Activated CD4-positive, CD25-positive, alpha-beta regulatory T cell treated with anti-CD3 and anti-CD28 coated beads, Interleukin-2, amount 50 U/mL, for 24 hours (primary cell): ENCODE measurements around the gene TENM3.
"Not testable (repeated sequence)": the region's sequence is repeated elsewhere in the genome, so short reads cannot be mapped to it uniquely, and the experiment has no call there.

Experiments used
- ATAC-seq, 2 donors: fragments of 150-1000 bp; cut with Tn5 transposase; one replicate each; pipeline ENCODE4 v1.10.0; 2021; ENCODE audit warnings: mild to moderate bottlenecking in 1 of 2, moderate library complexity in 1 of 2

Gene TENM3

DNA sequence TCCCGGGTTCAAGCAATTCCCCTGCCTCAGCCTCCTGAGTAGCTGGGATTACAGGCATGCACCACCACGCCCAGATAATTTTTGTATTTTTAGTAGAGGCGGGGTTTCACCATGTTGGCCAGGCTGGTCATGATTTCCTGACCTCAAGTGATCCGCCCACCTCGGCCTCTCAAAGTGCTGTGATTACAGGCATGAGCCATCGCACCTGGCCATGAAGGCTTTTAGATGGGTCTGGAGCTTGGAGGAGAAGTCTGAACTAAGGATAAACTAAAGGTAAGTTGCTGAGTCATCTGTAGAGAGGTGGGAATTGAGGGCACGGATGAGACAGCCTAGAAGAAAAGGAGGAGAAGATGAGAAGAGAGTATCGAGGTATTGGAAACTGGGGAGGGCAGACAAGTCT is at the start of gene TENM3:
Gene TENM3 (plus strand): TSS at position 199 of the 400 bp plus-strand sequence. CDS start 80,619 bp downstream, outside the sequence.
- not testable (repeated sequence) for ATAC-seq

- ATAC-seq: no peak
Measured at GRCh38 chr4:182194091-182194824, 48.9 kb upstream of the TENM3 start.

DNA sequence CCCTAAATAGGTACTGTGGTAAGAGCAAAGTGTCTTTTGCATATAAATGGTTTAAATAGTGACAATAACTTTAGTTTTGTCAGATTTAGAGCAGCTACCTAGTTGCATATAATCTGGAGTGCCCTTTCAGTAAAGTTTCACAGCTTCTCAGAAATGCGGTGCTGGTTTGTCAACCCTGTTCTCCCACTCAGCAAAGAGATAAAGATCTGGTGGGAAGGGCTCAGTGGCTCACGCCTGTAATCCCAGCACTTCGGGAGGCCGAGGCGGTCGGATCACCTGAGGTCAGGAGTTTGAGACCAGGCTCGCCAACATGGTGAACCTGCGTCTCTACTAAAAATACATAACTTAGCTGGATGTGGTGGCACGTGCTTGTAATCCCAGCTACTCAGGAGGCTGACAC is 45.6 kb upstream of the TENM3 start:
- no peak for ATAC-seq

DNA sequence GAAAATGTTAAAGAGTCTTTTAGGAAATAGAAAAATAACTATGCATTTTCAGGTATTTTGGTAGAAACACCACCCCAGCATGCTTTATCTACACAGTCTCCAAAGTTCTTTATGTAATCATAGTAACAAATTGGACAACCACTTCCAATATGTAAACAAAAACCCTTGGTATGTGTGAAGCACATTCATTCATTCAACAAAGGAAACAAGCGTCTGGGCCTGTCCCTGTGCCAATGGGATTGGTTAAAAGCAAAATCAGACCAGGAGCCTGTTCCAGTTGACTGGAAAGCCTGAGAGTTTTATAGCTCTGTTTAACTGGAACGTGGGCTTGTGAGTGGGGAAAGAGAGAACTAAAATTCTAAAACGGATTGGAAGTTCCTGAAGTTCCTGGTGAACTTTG is 41.3 kb upstream of the TENM3 start:
- no peak for ATAC-seq

- ATAC-seq: no peak
Measured at GRCh38 chr4:182202650-182203049, 40.6 kb upstream of the TENM3 start.

DNA sequence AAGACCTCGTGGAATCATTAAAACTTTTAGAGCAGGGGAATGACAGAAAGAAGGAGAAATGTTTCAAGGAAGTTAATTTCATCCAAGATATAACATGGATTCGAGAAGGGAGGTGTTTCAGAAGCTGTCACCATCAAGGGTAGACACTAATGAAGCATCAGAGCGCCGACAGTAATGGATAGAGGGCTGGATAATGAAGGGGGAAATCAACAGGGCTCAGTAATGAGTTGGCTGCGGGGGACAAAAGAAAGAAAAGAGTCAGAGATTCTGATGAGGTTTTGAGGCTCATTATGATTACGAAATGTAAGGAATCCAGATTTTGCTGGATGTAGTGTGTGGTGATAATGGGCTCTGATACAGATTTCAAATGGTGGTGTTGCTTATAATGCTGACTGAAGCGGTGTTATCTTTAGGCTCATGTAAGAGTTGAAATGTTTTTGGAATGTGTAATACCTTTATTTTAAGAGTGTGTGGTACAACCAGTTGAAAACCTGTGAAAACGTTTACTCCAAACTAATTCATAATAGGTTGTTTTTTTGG is 39.3 kb upstream of the TENM3 start:
- ATAC-seq: no peak

DNA sequence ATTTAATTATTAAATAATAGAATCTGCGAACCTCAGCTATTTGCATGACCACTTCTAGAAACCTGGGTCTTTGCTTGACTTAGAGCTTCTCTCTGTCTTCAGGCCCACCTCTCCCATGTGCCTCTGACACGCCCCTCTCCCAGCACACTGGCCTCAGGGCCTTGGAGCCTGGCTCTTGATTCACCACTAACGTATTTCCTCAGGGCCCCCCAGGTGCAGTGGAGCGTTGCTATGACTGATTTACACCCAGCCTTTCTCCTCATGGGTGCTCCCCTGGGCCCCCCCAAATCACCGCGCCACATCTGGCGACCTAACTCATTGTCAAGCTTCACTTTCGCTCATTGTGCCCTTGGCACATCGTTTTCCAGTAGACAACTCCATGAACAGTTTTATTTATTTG is 37.9 kb upstream of the TENM3 start:
- no peak for ATAC-seq

DNA sequence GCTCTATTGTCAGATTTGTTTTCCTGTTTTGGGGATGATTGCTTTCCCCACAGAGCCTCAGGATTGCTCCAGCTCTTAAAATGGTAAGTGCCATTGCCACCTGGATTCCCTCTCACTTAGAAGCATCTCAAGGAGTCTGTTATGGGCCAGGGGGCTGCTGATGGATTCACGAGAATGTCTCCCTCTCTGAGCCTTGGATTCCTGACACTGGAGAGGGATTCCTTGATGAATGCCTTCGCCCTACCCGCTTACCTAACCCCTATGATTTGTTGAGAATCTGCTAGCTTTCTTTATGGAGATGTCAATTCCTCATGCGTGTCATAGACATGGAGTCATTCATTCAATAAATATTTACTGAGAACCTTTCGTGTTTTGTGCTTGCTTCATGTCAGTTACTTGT is 36.9 kb upstream of the TENM3 start:
- ATAC-seq: no peak

- no peak for ATAC-seq
Measured at GRCh38 chr4:182206916-182207315, 36.3 kb upstream of the TENM3 start.

- no peak for ATAC-seq
Measured at GRCh38 chr4:182207830-182208396, 35.3 kb upstream of the TENM3 start.

DNA sequence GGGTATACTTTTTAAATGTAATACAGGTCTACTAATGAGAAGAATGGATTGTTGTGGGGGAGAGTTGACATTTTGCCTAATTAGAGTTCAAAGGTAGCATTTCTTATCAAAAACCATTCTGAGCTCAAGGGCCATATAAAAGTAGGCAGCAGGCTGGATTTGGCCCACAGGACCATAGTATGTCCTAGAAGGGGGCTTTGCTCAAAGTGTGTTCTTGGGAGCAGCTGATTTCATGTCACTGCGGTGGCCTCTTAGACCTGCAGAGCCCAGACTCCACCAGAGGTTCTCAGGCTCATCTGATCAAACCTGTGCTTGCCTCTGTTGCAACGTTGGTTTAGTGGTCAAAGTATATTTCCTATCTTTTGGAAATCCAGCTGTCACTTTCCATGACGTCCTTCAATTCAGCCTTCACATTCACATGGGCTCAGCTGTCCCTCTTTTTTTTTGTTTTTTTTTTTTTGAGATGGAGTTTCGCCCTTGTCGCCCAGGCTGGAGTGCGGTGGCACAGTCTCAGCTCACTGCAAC is 34.6 kb upstream of the TENM3 start:
- no peak for ATAC-seq

DNA sequence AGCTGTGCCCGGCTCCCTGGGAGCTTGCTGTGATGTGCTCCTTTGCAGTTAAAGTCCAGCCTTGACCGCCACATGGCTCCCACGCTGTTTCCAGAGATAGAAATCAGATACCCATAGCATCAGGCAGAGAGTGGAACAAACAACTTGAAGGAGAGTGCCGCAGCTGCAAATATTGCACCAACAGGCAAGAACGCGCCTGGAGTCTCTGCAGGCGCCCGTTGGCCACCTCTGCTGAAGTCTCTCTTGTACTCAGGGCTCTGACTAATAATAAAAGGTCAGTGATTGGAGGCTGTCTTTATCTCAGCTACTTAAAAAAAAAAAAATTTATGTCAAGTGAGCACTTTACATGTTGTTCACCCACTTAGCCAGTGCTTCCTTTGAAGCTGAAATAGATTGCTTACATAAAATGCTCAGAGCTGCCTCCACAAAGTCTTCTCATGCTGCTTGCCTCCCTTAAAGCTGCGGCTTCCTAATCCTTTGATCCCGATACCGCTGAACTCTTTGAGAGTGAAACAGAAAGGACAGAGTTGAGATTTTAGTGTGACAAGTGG is 30.9 kb upstream of the TENM3 start:
- no peak for ATAC-seq

- no peak for ATAC-seq
Measured at GRCh38 chr4:182213004-182213403, 30.2 kb upstream of the TENM3 start.

DNA sequence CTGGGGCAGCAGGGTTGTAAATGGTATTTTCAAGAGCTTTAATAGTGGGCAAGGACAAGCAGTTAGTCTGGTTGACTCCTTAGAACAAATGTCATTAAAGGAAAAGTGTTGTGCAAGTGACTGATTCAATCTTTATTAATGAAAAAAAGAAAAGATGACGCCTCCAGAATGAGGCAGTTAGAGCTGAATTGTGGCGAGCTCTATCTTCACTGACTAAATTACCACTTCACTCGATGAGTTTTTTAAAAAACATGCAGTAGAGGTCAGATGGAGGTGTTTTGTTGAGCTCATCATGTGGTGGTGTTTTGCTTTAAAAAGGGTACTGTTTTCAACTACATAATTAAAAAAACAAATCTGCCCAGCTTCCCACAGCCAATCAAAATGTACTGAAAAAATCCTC is 28.1 kb upstream of the TENM3 start:
- ATAC-seq: no peak

- no peak for ATAC-seq
Measured at GRCh38 chr4:182216005-182216404, 27.2 kb upstream of the TENM3 start.

- no peak for ATAC-seq
Measured at GRCh38 chr4:182219411-182220056, 23.7 kb upstream of the TENM3 start.

GRCh38 chr4:182221987-182222386 is 21.2 kb upstream of the TENM3 start:
- no peak for ATAC-seq

DNA sequence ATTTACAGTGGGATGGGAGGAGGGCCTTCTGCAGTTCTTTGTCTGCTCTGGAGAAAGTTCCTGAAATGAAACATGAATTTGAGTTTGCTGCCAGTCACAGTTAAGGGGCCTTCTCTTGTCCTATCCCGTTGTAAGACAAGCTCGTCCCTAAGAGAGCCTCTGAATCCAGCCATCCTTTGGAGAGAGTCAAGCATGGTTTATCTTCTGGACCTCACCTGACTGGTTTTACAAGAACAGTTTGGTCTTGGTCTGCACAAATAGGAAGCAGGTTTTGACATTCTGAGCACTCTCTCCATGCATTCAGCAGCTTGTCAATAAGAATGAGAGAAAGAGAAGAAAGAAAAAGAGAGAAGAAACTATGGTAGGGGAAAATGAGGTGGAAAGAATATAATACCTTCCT is 20.4 kb upstream of the TENM3 start:
- ATAC-seq: no peak

DNA sequence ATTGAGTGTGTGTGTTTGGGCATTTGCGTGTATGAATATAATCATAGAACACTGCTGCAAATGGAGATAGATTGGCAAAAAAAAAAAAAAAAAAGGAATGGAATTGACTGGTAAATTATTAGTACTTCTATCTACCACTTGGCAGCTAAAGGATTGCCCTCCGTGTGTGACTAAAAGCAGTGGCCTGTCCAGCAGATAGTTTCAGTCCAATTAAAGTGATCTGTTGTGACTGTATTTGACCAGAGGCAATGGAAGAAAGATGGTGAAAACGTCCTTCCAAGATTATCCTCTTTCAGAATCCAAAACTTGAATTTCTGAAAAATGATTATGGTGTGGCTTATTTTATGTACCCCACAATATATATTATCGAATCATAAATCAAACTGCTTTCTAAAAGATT is 19.5 kb upstream of the TENM3 start:
- ATAC-seq: no peak

- ATAC-seq: no peak
Measured at GRCh38 chr4:182224192-182224850, 18.9 kb upstream of the TENM3 start.

GRCh38 chr4:182225257-182225852 is 17.8 kb upstream of the TENM3 start:
- ATAC-seq: no peak

DNA sequence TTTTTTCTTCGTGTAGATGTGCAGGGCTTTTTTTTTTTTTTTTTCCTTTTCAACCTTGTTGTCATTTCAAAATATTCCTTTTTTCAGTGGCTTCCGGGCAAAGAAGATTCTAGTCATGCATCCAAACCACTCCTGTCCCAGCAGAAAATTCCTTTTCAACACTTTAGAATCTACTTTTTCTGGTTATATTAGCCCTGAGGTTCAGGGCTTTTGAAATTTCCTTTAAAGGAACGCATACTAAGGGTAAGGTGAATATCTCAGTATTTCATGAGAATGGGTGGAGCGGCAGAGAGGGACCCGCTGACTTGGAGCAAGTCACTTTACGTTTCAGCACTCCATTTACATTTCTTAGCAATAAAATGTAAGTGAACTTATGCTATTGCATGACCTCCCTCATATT is 15.6 kb upstream of the TENM3 start:
- ATAC-seq: no peak
